GM19193 (cell line): Measurements from ENCODE around the gene LPXN.
A peak's percentile ranks its signal among the peaks of the same experiment; 100 is the strongest.

Experiments used
- POLR2A ChIP-seq: IDR thresholded peaks from 4 replicates; pipeline ENCODE4 v1.6.1; 2011; ENCODE audit not compliant: insufficient read depth, insufficient read length; ENCODE audit errors: extremely low read depth

The LPXN gene

DNA sequence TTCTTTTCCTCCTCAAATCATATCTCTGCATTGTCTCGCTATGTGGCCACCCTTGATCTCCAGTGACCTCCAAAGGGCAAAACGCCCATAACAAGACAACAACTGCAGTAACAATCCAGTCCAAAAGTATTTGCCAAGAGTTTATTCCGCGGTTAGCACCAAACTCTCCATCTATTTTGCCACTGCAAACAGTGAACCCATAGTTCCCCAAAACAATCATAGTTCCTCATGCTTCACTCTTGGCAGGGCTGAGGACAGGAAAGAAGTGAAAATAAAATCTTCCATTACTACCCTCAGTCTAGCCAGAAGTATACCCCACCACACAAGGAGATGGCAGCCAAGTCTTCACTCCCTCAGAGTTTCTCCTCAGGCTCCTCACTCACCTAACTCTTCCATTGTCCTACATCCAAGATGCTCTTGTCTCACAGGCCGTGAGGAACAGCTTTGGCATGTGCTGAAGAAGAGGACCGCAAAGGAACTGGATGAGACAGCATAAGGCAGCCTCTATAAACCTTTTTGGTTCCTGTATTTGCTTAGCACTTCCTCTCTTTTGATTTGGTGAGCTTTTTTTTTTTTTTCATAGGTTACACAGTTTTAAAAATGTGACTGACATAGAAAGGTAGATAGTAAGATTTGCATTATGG lies at the start of gene LPXN:
Gene LPXN, minus strand, starts transcription at position 480 of the 644 bp plus-strand sequence. Its CDS starts 84 bp downstream, at position 396.
- TF ChIP-seq POLR2A = peak; percentile 82

DNA sequence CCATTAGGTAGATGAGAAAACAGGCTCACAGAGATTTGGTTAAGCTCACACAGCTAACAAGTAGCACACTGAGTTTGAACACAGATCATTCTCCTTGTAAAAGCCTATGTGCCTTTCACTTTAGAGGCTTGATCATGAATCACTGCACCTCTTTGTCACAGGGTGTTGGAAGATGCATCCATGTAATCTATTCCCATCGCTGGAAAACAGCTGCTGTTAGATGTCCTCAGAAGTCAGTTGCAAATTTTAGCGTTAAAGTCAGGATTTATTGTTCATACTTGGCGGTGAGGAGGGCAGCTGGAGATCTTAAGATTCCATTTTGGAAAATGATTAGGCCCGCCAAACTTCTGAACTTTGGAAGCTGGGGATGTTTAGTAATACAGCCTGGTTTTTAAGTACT lies 49.4 kb upstream of the LPXN start:
- no peak for TF ChIP-seq POLR2A

DNA sequence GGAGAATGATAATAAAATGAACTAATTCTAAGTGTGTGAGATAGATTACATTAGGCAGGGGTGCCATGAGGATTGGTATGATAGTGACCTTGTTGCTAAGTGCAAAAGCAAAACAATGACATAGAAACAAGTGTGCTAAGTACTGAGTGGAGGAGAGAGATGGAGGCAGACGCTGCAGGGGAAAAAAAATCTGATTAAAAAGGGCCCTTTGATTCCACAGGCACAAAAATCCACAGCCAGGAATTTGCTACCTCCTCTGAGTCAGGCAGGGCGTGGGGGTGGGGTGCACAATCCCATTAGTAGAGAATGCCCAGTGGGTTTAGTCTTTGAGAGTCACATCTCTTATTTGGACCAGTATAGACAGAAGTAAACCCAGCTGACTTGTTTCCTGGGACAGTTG lies 46.7 kb upstream of the LPXN start, which contains the start of gene CNTF:
Gene CNTF, plus strand, starts transcription at position 322 of the 400 bp plus-strand sequence. CDS start 88 bp downstream, outside the sequence.
- no peak for TF ChIP-seq POLR2A

DNA sequence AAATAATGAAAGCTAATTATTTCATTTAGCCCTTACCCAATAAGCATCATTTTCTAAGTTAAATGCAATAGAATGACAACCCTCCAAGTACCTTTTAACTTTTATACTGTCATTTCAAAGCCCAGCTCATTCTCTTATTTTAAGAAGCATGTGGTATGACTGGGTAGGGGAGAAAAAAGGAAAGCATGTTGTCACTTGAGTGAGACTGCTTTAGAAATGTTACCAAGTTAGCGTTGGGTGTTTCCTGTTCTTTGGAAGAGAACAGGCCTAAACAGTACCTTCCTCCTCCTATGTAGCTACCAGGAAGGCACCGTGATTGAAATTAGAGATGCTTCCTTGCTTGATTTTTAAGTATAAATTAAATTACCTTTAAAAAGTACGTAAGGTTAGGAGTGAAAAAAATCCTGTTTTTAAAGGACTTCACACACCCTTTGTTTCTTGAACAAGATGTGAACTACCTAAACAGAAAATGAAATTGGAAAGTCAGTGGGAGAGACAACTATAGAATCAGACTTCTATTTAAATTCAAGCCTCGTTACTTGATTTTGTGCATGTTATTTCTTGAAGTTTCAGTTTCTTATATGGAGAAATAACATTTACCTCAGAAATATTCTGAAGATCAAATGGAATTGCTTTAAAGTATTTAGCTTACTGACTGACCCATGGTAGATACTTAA lies 46.1 kb upstream of the LPXN start:
- TF ChIP-seq POLR2A = no peak

DNA sequence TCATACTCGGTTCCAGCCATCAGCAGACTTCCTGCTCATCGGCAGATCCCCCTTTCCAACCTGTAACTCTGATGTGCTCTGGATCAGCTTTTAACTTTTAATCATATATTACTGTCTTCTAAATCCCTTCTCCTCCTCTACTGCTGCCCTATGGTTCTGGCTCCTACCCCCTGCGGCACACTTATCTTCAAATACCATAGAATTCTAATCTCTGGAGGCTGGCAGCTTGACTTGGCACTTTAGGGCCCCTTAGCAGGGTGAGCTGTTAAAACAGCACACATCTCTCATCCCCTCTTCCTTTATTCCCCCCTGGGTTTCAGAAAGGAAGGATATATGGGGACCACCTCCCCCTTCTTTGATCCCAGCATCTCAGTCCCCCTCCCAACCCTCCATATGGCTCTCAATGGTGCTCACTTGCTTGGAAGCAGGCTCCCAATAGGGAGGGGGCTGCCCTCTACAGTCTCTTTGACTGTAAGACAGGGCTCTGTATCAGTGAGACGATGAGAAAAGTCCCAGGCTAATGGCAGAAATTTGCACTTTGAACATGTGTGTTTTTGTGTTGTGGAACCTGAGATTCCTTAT lies 42.4 kb upstream of the LPXN start:
- TF ChIP-seq POLR2A = no peak

DNA sequence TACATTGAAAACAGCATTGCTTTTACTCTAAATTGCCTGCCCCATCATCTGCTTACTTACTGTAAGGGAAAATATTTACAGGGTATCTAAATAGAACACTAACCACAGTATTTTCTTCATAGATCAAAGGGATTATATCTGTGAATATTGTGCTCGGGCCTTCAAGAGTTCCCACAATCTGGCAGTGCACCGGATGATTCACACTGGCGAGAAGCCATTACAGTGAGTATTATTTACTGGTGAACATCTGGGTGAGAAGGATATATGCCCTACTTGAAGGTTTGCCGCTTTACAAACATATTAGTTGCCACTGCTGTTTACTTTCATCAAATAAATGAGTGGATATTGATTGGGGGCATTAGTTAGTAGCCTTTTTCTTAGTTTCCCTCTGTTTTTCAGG lies 40.9 kb upstream of the LPXN start:
- TF ChIP-seq POLR2A = no peak

DNA sequence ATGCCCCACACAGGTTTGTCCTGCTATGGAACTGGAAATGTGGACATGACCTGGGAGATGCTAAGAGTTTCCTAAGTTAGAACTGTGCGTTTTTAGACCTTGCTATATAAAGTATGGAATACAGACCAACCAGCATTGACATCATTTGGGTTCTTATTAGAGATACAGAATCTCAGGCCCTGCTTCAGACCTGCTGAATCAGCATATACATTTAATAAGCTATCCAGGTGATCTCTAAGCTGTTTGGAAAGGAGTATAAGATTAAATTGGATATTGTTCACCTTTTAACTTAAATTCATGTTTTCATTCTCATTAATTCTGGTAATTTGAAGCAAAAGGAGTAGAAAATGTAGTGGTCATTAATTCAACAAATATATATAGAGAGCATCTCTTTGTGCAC lies 39.9 kb upstream of the LPXN start:
- no peak for TF ChIP-seq POLR2A

DNA sequence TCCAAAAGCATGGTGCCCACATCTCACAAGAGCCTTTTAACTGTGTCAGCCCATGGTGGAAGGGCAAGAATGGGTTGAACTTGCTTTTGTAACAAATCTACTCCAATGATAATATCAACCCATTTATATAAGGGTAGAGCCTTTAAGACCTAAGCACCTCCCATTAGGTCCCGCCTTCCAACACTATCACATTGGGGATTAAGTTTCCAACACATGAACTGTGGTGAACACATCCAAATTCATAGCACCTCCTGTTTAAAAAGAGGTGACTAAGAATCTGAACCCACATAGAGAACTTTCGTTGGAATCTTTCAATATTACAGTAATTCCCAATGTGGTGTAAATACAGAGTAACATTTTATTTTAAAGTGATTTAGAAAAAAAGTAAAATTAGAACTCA lies 37.6 kb upstream of the LPXN start:
- TF ChIP-seq POLR2A = no peak

DNA sequence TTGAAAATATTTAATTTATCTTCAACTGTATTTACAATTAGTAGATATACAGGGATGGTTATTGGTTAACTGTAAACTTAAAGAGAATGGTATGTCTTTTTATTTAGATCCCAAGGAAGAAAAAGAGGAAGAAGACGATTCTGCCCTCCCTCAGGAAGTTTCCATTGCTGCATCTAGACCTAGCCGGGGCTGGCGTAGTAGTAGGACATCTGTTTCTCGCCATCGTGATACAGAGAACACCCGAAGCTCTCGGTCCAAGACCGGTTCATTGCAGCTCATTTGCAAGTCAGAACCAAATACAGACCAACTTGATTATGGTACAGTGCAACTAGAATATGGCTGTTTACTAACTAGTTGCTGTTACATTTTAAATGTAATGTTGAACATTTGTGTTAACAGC lies 34.1 kb upstream of the LPXN start:
- no peak for TF ChIP-seq POLR2A

DNA sequence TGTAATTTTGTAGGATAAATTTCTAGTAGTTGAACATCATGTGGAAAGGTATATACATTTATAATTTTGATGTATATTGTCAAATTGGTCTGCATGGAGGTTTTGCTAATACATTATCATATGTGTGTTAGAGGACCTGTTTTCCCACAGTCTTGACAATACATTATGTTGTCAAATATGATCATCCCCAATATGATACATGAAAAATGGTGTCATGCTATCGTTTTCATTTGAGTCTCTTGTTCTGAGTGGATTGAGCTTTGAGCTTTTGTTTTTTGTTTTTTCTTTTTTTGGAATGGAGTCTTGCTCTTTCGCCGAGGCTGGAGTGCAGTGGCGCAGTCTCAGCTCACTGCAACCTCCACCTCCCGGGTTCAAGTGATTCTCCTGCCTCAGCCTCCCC lies 32.7 kb upstream of the LPXN start:
- no peak for TF ChIP-seq POLR2A

DNA sequence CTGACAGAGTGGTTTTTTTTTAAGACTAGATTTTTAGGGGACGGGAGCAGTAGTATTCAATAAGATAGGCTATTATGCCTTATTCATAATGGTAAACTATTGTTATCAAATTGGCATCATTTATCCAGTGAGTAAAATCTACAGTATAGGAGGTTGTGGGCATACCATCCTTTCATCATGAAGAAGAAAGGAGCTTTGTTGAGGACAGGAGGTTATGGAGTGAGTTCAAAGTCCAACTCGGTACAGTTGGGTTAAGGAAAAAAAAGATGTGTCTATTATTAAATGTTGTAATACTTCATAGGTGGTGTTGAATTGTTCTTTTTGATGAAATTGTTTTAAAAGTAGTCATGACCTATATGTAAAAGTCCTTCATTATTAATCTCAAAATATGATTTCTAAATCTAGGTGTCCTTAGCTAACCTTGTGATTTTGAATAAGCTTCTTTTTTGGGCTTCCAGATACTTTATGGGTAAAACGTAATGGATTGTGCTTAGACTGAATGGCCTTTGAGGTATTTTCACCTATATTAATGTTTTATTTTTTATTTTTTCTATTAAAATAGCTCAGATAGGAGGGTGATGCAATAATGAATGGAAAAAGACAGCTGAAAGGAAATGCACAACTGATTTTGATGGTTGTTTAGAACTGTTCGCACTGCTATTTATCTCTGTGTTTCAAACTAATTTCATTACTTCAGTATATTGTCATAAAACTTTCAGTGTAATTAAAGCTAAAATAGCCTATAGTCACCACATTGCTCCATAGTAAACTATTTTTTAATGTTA lies 31.5 kb upstream of the LPXN start:
- no peak for TF ChIP-seq POLR2A

DNA sequence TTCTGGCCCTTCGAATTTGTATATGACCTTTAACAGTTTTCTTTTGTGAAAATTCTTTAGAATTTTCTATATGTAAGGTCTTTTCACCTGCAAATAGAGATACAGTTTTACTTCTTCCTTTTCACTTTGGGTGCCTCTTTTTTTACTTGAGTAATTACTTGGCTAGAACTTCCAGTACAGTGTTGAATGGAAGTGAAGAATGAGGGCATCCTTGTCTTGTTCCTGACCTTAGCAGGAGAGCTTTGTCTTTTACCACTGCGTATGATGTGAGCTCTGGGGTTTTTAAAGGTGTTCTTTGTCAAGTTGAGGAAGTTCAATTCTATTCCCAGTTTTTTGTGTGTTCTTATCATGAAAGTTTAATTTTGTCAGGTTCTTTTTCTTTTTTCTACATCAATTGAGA lies 24.9 kb upstream of the LPXN start:
- TF ChIP-seq POLR2A = no peak

DNA sequence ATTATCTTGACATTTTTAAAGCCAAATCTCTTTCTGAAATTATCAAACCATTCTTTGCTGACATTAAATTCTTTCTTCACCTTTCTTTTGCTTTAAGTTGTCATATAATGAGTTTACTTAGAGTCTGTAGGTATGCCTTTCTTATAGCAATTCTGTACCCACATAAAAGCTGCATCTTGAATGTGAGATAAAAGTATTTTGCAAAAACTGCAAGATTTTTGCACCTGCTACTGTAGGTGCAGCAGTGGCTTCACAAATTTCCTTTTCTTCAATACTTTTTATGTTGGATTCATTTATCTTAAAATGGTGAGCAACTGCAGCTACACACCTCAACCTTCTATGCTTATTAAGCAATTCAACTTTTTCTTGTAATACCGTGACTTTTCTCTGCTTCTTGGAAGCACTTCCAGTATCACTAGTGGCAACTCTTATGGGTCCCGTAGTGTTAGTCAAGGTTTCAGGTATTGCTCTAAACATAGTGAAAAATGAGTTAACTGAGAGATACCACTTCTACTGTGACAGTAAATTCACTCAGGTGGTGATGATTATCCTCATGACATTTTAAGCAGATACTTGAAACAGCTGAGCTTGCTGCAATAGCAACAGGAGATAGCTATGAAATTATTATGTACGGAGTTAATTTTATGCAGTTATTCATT lies 22.0 kb upstream of the LPXN start:
- TF ChIP-seq POLR2A = no peak

DNA sequence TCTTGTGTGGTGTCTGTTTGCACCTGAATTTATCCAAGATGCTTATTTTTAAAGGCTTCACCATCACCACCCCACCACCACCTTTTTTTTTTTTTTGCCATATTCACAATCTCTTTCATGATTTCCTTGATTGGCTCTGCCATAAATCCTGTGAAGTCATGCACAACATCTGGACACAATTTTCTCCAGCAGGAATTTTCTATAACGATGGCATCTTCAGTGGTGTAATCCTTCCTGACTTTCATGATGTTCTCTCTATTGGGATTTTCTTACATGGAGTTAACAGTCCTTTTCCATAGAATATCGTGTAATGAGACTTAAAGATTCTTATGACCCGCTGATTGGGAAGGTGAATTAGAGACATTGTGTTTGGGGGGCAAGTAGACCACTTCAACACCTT lies 21.0 kb upstream of the LPXN start:
- no peak for TF ChIP-seq POLR2A

DNA sequence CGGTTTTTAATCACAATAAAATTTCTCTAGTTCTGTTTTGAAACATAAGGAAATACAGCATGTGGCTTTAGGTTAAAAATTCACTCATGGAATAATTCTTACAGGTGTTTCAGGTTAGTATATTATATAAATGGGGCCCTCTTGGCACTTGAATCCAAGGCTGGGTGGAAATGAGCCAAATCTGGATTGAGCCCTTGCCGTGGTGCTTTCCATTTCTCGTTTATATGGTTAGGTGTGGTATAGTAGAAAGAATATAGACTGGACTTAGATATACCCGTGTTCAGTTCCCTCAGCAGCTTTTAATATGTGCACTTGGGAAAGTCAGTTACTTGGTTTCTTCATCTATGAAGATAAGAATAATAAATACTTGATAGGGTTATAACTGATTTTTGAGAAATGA lies 19.2 kb upstream of the LPXN start:
- TF ChIP-seq POLR2A = no peak

DNA sequence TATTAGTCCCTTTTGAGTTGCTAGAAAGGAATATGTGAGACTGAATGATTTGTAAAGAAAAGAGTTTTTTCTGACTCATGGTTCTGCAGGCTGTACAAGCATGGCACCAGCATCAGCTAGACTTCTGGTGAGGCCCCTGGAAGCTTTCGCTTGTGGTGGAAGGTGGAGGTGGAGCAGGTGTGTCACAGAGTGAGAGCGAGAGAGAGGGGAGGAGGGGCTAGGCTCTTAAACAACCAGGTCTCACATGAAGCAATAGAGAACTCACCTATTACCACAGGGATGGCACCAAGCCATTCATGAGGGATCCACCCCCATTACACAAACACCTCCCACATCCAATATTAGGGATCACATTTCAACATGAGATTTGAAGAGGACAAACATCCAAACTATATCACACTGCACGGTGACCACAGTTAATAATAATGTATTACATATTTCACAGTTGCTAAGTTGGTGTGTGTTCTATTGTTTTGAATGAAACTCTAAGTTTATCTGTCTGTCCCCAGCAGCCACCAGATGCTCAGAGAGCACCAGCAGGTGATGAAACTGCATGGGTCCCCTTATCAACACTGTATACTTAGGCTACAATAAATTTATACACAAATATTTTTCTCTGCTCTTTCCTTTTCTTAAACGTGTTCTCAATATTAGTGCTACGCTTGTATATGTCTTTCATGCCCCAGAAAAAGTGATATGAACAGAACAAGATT lies 17.3 kb upstream of the LPXN start:
- no peak for TF ChIP-seq POLR2A
